ENCODE data around the gene ZIM2.

Gene ZIM2

GRCh38 chr19:56806639-56807038 is 33.9 kb downstream of the ZIM2 start:
- no peak for DNase-seq

DNA sequence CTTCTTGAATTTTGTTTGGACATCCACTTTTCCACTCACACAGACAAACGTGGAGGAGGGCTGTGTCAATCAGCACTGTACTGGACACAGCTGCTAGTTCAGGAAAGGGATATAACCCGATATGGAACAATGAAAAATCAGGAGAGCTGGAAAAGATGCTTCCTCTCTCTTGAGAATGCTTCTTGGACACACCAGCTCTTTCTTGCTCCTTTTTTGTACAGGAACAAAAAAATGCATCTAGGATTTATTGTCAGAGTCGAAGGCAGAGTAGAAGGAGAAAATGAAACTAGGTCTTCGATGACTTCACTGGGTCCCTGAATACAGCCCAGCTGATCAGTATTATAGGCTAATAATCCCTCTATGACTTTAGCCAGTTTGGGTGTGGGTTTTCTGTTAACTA is 62.2 kb downstream of the ZIM2 start:
- no peak for DNase-seq

GRCh38 chr19:56769650-56770049 is 70.9 kb downstream of the ZIM2 start:
- DNase-seq = no peak

- DNase-seq = no peak
These were observed 75.4 kb downstream of the ZIM2 start for GRCh38 chr19:56765137-56765536.

GRCh38 chr19:56764196-56764695 is 76.3 kb downstream of the ZIM2 start:
- DNase-seq = no peak

- no peak for DNase-seq
These were observed 79.7 kb downstream of the ZIM2 start for GRCh38 chr19:56760842-56761241.

DNA sequence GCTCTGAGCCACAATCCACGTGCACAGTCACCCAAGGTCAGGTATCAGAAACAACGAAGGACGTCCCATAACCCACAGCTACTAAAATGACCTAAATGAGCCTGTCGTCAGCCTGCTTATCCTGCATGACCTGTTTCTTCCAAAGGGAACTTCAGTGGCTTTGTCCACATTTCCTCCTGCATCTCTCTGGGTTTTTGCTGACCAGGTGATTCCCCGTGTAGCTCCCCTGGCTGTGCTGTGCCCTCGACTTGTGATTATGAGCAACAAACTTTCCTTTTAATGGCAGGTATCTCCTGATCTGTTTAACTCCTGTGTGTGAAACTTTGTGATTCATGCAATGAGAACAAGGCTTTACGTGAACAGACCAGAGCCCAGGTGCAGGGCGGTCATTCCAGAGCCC is 81.0 kb downstream of the ZIM2 start:
- DNase-seq = no peak

DNA sequence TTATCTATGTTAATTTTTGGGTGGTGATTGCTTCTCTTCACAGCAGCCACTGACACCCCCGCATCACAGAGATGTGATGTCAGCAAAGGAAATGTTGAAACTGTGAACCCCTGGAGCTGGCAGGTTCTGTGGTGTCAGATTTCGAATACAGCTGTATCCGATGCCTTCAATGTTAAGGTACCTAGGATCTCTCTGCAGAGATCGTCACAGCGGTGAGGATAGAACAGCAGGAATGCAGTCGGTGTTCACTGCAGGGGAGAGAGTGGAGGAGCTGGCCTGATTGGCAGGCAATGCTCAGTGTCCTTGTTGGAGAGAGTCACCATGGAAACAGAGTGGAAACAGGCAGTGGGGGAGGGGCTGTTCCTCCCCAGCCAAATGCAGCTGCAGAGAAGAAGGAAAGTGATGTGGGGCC is 89.4 kb downstream of the ZIM2 start:
- DNase-seq = no peak

DNA sequence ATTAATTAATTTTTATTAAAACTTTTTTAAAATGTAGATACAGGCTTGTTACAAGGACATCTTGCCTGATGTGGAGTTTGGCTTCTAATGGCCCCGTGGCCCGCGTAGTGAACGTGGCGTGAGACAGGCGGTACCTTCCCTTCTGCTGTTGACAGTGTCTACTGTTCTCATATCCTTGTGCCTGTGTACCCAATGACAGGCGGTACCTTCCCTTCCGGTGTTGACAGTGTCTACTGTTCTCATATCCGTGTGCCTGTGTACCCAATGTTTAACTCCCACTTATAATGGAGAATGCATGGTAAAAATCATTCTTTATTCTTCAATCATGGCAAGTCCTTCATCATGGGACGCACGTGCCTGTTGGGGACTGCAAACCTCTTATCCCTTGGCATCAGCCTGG is 89.9 kb downstream of the ZIM2 start:
- DNase-seq = no peak

- DNase-seq = no peak
These were observed 92.1 kb downstream of the ZIM2 start for GRCh38 chr19:56748378-56748777.

- no peak for DNase-seq
These were observed 94.2 kb downstream of the ZIM2 start for GRCh38 chr19:56746367-56746766.

DNA sequence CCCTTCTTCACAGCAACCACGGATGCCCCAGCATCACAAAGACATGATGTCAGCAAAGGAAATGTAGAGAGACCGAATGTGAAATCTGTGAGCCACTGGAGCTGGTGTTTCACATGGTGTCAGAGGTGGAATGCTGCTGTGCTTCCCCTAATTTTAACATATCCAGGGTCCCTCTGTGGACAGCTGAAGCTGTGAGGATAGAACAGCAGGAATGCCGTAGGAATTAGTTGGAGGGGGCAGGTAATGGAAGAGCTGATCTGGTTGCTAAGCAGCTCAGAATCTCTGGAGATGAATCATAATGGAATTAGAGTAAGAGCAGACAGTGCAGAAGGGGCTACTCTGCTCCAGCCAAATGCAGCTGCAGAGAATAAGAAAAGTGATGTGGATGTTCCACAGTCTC is 100.0 kb downstream of the ZIM2 start:
- no peak for DNase-seq

DNA sequence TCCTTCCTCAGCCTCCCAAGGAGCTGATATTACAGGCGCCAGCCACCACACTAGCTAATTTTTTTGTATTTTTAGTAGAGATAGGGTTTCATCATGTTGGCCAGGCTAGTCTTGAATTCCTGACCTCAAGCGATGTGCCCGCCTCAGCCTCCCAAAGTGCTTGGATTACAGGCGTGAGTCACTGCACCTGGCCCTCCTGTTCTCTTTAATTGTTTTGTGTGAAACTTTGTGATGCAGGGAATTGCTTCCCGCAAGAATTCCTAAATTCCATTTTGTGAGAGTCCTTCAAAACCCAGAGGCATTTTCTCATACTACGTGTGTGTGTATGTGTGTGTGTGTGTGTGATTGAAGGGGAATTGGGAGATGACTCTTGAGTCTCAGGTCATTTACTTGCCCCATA is 104.0 kb downstream of the ZIM2 start:
- no peak for DNase-seq

DNA sequence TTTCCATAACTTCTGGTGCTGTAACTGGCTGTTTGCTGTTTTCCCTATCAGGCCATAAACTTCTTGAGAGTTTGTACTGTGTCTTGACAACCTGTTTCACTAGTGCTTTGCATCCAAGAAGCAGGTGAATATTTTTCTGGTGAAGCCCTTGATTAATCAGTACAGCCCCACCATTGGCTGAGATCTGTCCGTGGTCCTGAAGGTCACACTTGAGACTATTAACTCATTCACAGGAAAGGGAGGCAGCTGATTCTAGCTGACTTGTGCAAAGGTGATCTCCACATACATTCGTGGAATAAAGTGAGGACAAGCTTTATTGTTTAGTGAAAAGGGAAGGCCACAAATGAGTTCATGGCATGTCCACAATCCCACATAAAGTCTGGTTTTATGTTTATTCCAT is 107.5 kb downstream of the ZIM2 start:
- DNase-seq = no peak

DNA sequence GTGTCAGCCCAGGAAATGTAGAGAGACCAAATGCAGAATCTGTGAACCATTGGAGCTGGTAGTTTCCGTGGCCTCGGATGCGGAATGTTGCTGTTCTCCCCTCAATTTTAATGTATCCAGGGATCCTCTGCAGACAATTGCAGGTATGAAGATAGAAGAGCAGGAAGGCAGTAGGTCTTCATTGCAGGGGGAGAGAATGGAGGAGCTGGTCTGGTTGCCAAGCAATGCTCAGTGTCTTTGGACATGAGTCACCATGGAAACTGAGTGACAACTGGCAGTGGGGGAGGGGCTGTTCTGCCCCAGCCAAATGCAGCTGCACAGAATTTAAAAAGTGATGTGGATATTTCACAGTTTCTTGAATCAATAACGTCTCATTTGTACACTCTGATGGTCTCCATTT is 112.8 kb downstream of the ZIM2 start:
- DNase-seq = no peak

- DNase-seq = no peak
These were observed 114.6 kb downstream of the ZIM2 start for GRCh38 chr19:56725829-56726424.
